Osteoblast (primary cell): Measurements from ENCODE around the gene AMIGO3. TPM values are rescaled to one million over a fixed set of nuclear protein-coding genes. Genes with fewer than 3 reads are reported as not detected.

Experiments
- DNase-seq: peaks from one replicate; pipeline ENCODE4 v3.0.0; 2011; ENCODE audit warnings: low spot score, mixed read lengths; ENCODE audit not compliant: insufficient read length; ENCODE audit errors: missing footprints
- H2AFZ ChIP-seq: 2 replicates; pipeline ENCODE4 v1.6.0; 2011; ENCODE audit warnings: mild to moderate bottlenecking, low read length
- H3K27ac ChIP-seq: 2 replicates; pipeline ENCODE4 v1.5.1; 2011; ENCODE audit warnings: mild to moderate bottlenecking, low read depth, low read length, moderate library complexity
- H3K27me3 ChIP-seq: 2 replicates; pipeline ENCODE4 v1.6.0; 2012; ENCODE audit warnings: mild to moderate bottlenecking, control low read depth, inconsistent platforms, low read length, moderate library complexity; ENCODE audit not compliant: insufficient read depth
- H3K36me3 ChIP-seq: 2 replicates; pipeline ENCODE4 v1.5.1; 2011; ENCODE audit warnings: mild to moderate bottlenecking, low read length, control low read depth, moderate library complexity; ENCODE audit not compliant: insufficient read depth
- H3K4me1 ChIP-seq: 2 replicates; pipeline ENCODE4 v1.5.1; 2011; ENCODE audit warnings: mild to moderate bottlenecking, low read length, control low read depth, moderate library complexity; ENCODE audit not compliant: insufficient read depth
- H3K4me2 ChIP-seq: 2 replicates; pipeline ENCODE4 v1.6.0; 2011; ENCODE audit warnings: mild to moderate bottlenecking, low read length; ENCODE audit not compliant: insufficient read depth
- H3K4me3 ChIP-seq: fragments of 200-600 bp; sonication (generic); 3 replicates; pipeline ENCODE4 v1.5.1; 2012; ENCODE audit warnings: mild to moderate bottlenecking, low read length, inconsistent platforms; ENCODE audit not compliant: insufficient read depth
- H3K79me2 ChIP-seq: 2 replicates; pipeline ENCODE4 v1.6.0; 2012; ENCODE audit warnings: mild to moderate bottlenecking, low read length, control low read depth, inconsistent platforms; ENCODE audit not compliant: insufficient read depth
- H3K9me3 ChIP-seq: 2 replicates; pipeline ENCODE4 v1.5.1; 2011; ENCODE audit warnings: low read depth, low read length, control low read depth
- H4K20me1 ChIP-seq: 2 replicates; pipeline ENCODE4 v1.6.0; 2012; ENCODE audit warnings: mild to moderate bottlenecking, low read length, control low read depth; ENCODE audit not compliant: insufficient read depth
- CTCF ChIP-seq: IDR thresholded peaks from 2 replicates; pipeline ENCODE4 v1.5.1; 2011; ENCODE audit warnings: mild to moderate bottlenecking, low read depth, low read length, moderate library complexity; ENCODE audit errors: extremely low read depth
- total RNA-seq: library from RNA; depleted of rRNA; stranded (reverse); fragments of >200 nt; gene quantifications from 2 replicates; pipeline ENCODE4 v1.2.3, GENCODE V29; 2012

The AMIGO3 gene
- total RNA-seq, 1 donor: 1.8 TPM

- Histone ChIP-seq H3K36me3 (peaks cover 33% of the 10 kb centered on the region), H3K27me3 (no peaks in the 10 kb centered on the region), H3K9me3 (no peaks in the 10 kb centered on the region), H2AFZ (no peak overlapping the region), H3K27ac (no peak overlapping the region), H3K4me3 (no peak overlapping the region), H4K20me1 (peaks cover 19% of the 10 kb centered on the region), H3K4me1 (no peaks in the 10 kb centered on the region), H3K4me2 (no peak overlapping the region), H3K79me2 (peaks cover 55% of the 10 kb centered on the region)
- no peak for DNase-seq
- no peak for TF ChIP-seq CTCF
These were observed 20.9 kb upstream of the AMIGO3 start for GRCh38 chr3:49740427-49740826.

- Histone ChIP-seq H3K4me2 (no peak overlapping the region), H3K9me3 (no peaks in the 10 kb centered on the region), H2AFZ (no peak overlapping the region), H3K4me1 (no peaks in the 10 kb centered on the region), H3K36me3 (peaks cover 38% of the 10 kb centered on the region), H3K4me3 (no peak overlapping the region), H3K27ac (no peak overlapping the region), H3K79me2 (peaks cover 48% of the 10 kb centered on the region), H3K27me3 (no peaks in the 10 kb centered on the region), H4K20me1 (peaks cover 17% of the 10 kb centered on the region)
- DNase-seq: no peak
- no peak for TF ChIP-seq CTCF
These were observed 18.7 kb upstream of the AMIGO3 start for GRCh38 chr3:49738067-49738713.

DNA sequence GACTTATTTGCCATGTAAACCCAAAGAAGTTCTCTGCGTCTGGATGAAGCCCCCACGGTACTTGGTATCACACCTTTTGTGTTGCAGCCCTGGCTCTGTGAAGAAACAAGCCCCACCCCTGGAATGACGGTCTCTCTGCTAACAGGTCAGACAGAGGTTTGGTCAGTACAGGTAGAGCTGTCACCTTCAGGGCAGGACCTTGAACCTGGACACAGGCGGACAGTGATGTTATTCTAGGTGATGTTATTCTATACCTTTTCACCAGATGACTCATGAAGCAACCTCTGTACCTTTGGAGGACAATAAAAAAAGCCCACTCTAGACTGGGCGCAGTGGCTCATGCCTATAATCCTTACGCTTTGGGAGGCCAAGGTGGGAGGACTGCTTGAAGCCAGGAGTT lies 15.3 kb upstream of the AMIGO3 start:
- Histone ChIP-seq H3K9me3 (no peaks in the 10 kb centered on the region), H3K27ac (no peak overlapping the region), H3K4me3 (no peak overlapping the region), H3K4me2 (no peak overlapping the region), H2AFZ (no peak overlapping the region), H3K4me1 (no peaks in the 10 kb centered on the region), H3K36me3 (peaks cover 62% of the 10 kb centered on the region), H3K27me3 (no peaks in the 10 kb centered on the region), H3K79me2 (peaks cover 36% of the 10 kb centered on the region), H4K20me1 (peaks cover 19% of the 10 kb centered on the region)
- TF ChIP-seq CTCF: no peak
- no peak for DNase-seq

DNA sequence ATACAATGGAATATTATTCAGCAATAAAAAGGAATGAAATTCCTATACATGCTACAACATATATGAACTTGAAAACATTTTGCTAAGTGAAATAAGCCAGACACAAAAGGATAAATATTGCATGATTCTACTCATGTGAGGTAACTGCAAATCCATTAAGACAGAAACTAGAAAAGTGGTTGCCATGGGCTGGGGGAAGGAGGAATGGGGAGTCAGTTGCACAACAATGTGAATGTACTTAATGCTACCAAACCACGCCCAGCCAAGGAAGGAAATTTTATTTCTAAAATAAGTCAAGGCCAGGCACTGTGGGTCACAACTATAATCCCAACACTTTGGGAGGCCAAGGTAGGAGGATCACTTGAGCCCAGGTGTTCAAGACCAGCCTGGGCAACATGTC lies 14.1 kb upstream of the AMIGO3 start:
- no peak for DNase-seq
- Histone ChIP-seq H3K36me3 (peaks cover 67% of the 10 kb centered on the region), H3K4me3 (no peak overlapping the region), H3K79me2 (peaks cover 30% of the 10 kb centered on the region), H3K27me3 (no peaks in the 10 kb centered on the region), H3K4me1 (no peaks in the 10 kb centered on the region), H2AFZ (no peak overlapping the region), H3K9me3 (no peaks in the 10 kb centered on the region), H4K20me1 (peaks cover 19% of the 10 kb centered on the region), H3K27ac (no peak overlapping the region), H3K4me2 (no peak overlapping the region)
- TF ChIP-seq CTCF: no peak
